Ishikawa (cell line): ENCODE data around the gene DPF1.

Source experiments
- CEBPB ChIP-seq: IDR thresholded peaks from 2 replicates; pipeline ENCODE4 v1.6.1; 2012
- EGR1 ChIP-seq: IDR thresholded peaks from 2 replicates; pipeline ENCODE4 v1.6.1; 2012
- FOXM1 ChIP-seq: IDR thresholded peaks from 2 replicates; pipeline ENCODE4 v1.6.1; 2012; ENCODE audit warnings: low read depth, borderline replicate concordance
- MAX ChIP-seq: IDR thresholded peaks from 2 replicates; pipeline ENCODE4 v1.6.1; 2012
- NFIC ChIP-seq: IDR thresholded peaks from 2 replicates; pipeline ENCODE4 v1.6.1; 2012
- REST ChIP-seq: IDR thresholded peaks from 2 replicates; pipeline ENCODE4 v1.6.1; 2012; ENCODE audit warnings: low read depth, mild to moderate bottlenecking
- TAF1 ChIP-seq: IDR thresholded peaks from 2 replicates; pipeline ENCODE4 v1.6.1; 2012; ENCODE audit warnings: low read depth, mild to moderate bottlenecking

GRCh38 chr19:38247734-38248268, 23.8 kb upstream of the DPF1 start:
- TF ChIP-seq NFIC, result no peak
- no peak for TF ChIP-seq CEBPB
- no peak for TF ChIP-seq FOXM1
- no peak for TF ChIP-seq EGR1
- no peak for TF ChIP-seq MAX
- no peak for TF ChIP-seq TAF1
- no peak for TF ChIP-seq REST
